GM23338 (cell line): ENCODE results near the gene CANX.
"Not testable (repeated sequence)": the region's sequence is repeated elsewhere in the genome, so short reads cannot be mapped to it uniquely, and the experiment has no call there.

ENCODE experiments used
- EZH2 ChIP-seq: fragments of 200-600 bp; sonication (generic); IDR thresholded peaks from one replicate; pipeline ENCODE4 v1.8.0; 2017; ENCODE audit warnings: antibody characterized with exemption, mild to moderate bottlenecking, low read depth; ENCODE audit not compliant: unreplicated experiment
- EZH2phosphoT487 ChIP-seq: fragments of 200-600 bp; sonication (generic); IDR thresholded peaks from one replicate; pipeline ENCODE4 v1.8.1; 2018; ENCODE audit warnings: antibody characterized with exemption; ENCODE audit not compliant: unreplicated experiment
- JUNB ChIP-seq: IDR thresholded peaks from one replicate; pipeline ENCODE4 v1.6.1; 2016; ENCODE audit warnings: antibody characterized with exemption; ENCODE audit not compliant: unreplicated experiment
- POLR2AphosphoS5 ChIP-seq: IDR thresholded peaks from 2 replicates; pipeline ENCODE4 v1.6.1; 2016; ENCODE audit warnings: antibody characterized with exemption, low read depth
- TF ChIP-seq, protein P1 (sequence below): IDR thresholded peaks from one replicate; pipeline ENCODE4 v1.6.1; 2018; ENCODE audit warnings: antibody characterized with exemption; ENCODE audit not compliant: unreplicated experiment
- TF ChIP-seq, protein P2 (sequence below), 2 experiments: fragments of 200-600 bp in 1 of 2; sonication (generic) in 1 of 2; conservative IDR thresholded peaks; 2 replicates each; pipeline versions ENCODE4 v1.5.1 to v1.6.1; 2016 to 2017; ENCODE audit warnings: antibody characterized with exemption in 2 of 2, low read depth in 2 of 2, mild to moderate bottlenecking in 2 of 2, moderate library complexity in 1 of 2

DNA sequence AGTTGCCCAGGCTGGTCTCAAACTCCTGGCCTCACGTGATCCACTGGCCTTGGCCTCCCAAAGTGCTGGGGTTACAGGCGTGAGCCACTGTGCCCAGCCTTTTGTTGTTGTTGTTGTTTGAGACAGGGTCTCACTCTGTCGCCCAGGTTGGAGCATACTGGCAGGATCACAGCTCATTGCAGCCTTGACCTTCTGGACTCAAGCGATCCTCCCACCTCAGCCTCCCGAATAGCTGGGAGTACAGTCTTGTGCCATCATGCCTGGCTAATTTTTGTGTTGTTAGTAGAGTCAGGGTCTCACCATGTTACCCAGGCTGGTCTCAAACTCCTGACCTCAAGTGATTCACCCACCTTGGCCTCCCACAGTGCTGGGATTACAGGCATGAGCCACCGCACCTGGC, 37.1 kb upstream of the CANX start:
- not testable (repeated sequence) for TF ChIP-seq EZH2phosphoT487, POLR2AphosphoS5, EZH2, JUNB
- TF ChIP-seq, protein P1, sequence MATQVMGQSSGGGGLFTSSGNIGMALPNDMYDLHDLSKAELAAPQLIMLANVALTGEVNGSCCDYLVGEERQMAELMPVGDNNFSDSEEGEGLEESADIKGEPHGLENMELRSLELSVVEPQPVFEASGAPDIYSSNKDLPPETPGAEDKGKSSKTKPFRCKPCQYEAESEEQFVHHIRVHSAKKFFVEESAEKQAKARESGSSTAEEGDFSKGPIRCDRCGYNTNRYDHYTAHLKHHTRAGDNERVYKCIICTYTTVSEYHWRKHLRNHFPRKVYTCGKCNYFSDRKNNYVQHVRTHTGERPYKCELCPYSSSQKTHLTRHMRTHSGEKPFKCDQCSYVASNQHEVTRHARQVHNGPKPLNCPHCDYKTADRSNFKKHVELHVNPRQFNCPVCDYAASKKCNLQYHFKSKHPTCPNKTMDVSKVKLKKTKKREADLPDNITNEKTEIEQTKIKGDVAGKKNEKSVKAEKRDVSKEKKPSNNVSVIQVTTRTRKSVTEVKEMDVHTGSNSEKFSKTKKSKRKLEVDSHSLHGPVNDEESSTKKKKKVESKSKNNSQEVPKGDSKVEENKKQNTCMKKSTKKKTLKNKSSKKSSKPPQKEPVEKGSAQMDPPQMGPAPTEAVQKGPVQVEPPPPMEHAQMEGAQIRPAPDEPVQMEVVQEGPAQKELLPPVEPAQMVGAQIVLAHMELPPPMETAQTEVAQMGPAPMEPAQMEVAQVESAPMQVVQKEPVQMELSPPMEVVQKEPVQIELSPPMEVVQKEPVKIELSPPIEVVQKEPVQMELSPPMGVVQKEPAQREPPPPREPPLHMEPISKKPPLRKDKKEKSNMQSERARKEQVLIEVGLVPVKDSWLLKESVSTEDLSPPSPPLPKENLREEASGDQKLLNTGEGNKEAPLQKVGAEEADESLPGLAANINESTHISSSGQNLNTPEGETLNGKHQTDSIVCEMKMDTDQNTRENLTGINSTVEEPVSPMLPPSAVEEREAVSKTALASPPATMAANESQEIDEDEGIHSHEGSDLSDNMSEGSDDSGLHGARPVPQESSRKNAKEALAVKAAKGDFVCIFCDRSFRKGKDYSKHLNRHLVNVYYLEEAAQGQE, result not testable (repeated sequence)
- TF ChIP-seq, protein P2, sequence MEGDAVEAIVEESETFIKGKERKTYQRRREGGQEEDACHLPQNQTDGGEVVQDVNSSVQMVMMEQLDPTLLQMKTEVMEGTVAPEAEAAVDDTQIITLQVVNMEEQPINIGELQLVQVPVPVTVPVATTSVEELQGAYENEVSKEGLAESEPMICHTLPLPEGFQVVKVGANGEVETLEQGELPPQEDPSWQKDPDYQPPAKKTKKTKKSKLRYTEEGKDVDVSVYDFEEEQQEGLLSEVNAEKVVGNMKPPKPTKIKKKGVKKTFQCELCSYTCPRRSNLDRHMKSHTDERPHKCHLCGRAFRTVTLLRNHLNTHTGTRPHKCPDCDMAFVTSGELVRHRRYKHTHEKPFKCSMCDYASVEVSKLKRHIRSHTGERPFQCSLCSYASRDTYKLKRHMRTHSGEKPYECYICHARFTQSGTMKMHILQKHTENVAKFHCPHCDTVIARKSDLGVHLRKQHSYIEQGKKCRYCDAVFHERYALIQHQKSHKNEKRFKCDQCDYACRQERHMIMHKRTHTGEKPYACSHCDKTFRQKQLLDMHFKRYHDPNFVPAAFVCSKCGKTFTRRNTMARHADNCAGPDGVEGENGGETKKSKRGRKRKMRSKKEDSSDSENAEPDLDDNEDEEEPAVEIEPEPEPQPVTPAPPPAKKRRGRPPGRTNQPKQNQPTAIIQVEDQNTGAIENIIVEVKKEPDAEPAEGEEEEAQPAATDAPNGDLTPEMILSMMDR (conservative IDR thresholded peaks at IDR 0.05; ENCODE audit: low read depth in 2 of 2), result not testable (repeated sequence)
